H9 (cell line): ENCODE measurements around the gene RBM25. TPM values are rescaled to one million over a fixed set of nuclear protein-coding genes. Genes with fewer than 3 reads are reported as not detected.
"Not testable (repeated sequence)": the region's sequence is repeated elsewhere in the genome, so short reads cannot be mapped to it uniquely, and the experiment has no call there.

Source experiments
- DNase-seq: peaks from one replicate; pipeline ENCODE4 v3.0.0-alpha.2; 2017
- H2AFZ ChIP-seq: one replicate; pipeline ENCODE4 v1.6.1; 2013; ENCODE audit warnings: mild to moderate bottlenecking, low read length, control low read depth, moderate library complexity
- H2AK5ac ChIP-seq: 2 replicates; pipeline ENCODE4 v1.6.1; 2013; ENCODE audit warnings: low read length, control low read depth, mixed read lengths; ENCODE audit not compliant: insufficient read length
- H2BK120ac ChIP-seq: one replicate; pipeline ENCODE4 v1.6.1; 2013; ENCODE audit warnings: low read depth, mild to moderate bottlenecking, low read length, control low read depth, inconsistent platforms; ENCODE audit not compliant: poor library complexity, severe bottlenecking
- H2BK12ac ChIP-seq: 2 replicates; pipeline ENCODE4 v1.6.1; 2013; ENCODE audit warnings: low read length, control low read depth, mixed read lengths, low read depth; ENCODE audit not compliant: insufficient read length
- H2BK15ac ChIP-seq: 2 replicates; pipeline ENCODE4 v1.6.1; 2013; ENCODE audit warnings: low read depth, low read length, control low read depth
- H2BK20ac ChIP-seq: one replicate; pipeline ENCODE4 v1.6.1; 2013; ENCODE audit warnings: low read depth, mild to moderate bottlenecking, low read length, control low read depth, inconsistent platforms; ENCODE audit not compliant: poor library complexity, severe bottlenecking
- H2BK5ac ChIP-seq: 2 replicates; pipeline ENCODE4 v1.6.1; 2013; ENCODE audit warnings: low read length, control low read depth, mixed read lengths; ENCODE audit not compliant: insufficient read length
- H3K14ac ChIP-seq: 2 replicates; pipeline ENCODE4 v1.6.1; 2013; ENCODE audit warnings: low read length, control low read depth; ENCODE audit not compliant: insufficient read depth
- H3K18ac ChIP-seq: 2 replicates; pipeline ENCODE4 v1.6.1; 2013; ENCODE audit warnings: low read depth, mild to moderate bottlenecking, mixed read lengths, low read length, control low read depth; ENCODE audit not compliant: insufficient read length
- H3K23ac ChIP-seq: 2 replicates; pipeline ENCODE4 v1.6.1; 2013; ENCODE audit warnings: low read length, control low read depth, mixed read lengths, low read depth; ENCODE audit not compliant: insufficient read length
- H3K23me2 ChIP-seq: 2 replicates; pipeline ENCODE4 v1.6.1; 2013; ENCODE audit warnings: low read depth, mild to moderate bottlenecking, mixed read lengths, low read length, control low read depth; ENCODE audit not compliant: insufficient read length, poor library complexity, severe bottlenecking
- H3K27ac ChIP-seq: 2 replicates; pipeline ENCODE4 v1.5.1; 2013; ENCODE audit warnings: low read length, control low read depth, mixed read lengths, low read depth; ENCODE audit not compliant: insufficient read length
- H3K27me3 ChIP-seq: 2 replicates; pipeline ENCODE4 v1.6.1; 2013; ENCODE audit warnings: low read length, control low read depth, inconsistent platforms; ENCODE audit not compliant: insufficient read depth
- H3K4ac ChIP-seq: 2 replicates; pipeline ENCODE4 v1.6.1; 2013; ENCODE audit warnings: low read depth, mild to moderate bottlenecking, control low read depth, inconsistent platforms, low read length, moderate library complexity
- H3K4me1 ChIP-seq: 2 replicates; pipeline ENCODE4 v1.6.1; 2013; ENCODE audit warnings: low read length, control low read depth, inconsistent platforms; ENCODE audit not compliant: insufficient read depth
- H3K4me2 ChIP-seq: 2 replicates; pipeline ENCODE4 v1.6.1; 2013; ENCODE audit warnings: low read length, control low read depth, mixed read lengths; ENCODE audit not compliant: insufficient read length, insufficient read depth
- H3K56ac ChIP-seq: 2 replicates; pipeline ENCODE4 v1.6.1; 2013; ENCODE audit warnings: low read depth, mild to moderate bottlenecking, mixed read lengths, low read length, control low read depth; ENCODE audit not compliant: insufficient read length
- H3K79me1 ChIP-seq: 2 replicates; pipeline ENCODE4 v1.6.1; 2013; ENCODE audit warnings: low read depth, mild to moderate bottlenecking, moderate library complexity, low read length, control low read depth, inconsistent platforms; ENCODE audit not compliant: insufficient read depth, poor library complexity, severe bottlenecking
- H3K79me2 ChIP-seq: 2 replicates; pipeline ENCODE4 v1.6.1; 2013; ENCODE audit warnings: low read length, control low read depth, inconsistent platforms; ENCODE audit not compliant: insufficient read depth
- H3K9ac ChIP-seq: 2 replicates; pipeline ENCODE4 v1.6.1; 2013; ENCODE audit warnings: low read length, control low read depth, mixed read lengths; ENCODE audit not compliant: insufficient read length; ENCODE audit errors: extremely low read depth
- H3K9me3 ChIP-seq: one replicate; pipeline ENCODE4 v1.6.1; 2013; ENCODE audit warnings: low read depth, low read length, inconsistent platforms; ENCODE audit not compliant: control insufficient read depth
- H3T11ph ChIP-seq: one replicate; pipeline ENCODE4 v1.6.1; 2013; ENCODE audit warnings: mild to moderate bottlenecking, low read length, control low read depth, inconsistent platforms
- H4K20me1 ChIP-seq: one replicate; pipeline ENCODE4 v1.6.1; 2013; ENCODE audit not compliant: control insufficient read depth, insufficient read length, insufficient read depth
- H4K5ac ChIP-seq: 2 replicates; pipeline ENCODE4 v1.6.1; 2013; ENCODE audit warnings: low read depth, mild to moderate bottlenecking, mixed read lengths, low read length, control low read depth; ENCODE audit not compliant: insufficient read length
- H4K8ac ChIP-seq: replicated peaks from 2 replicates; pipeline ENCODE4 v1.6.1; 2013; ENCODE audit warnings: low read length, control low read depth, mixed read lengths, low read depth; ENCODE audit not compliant: insufficient read length
- H4K91ac ChIP-seq: 2 replicates; pipeline ENCODE4 v1.6.1; 2013; ENCODE audit warnings: low read depth, mild to moderate bottlenecking, moderate library complexity, mixed read lengths, low read length, control low read depth; ENCODE audit not compliant: insufficient read length
- H3K27ac Mint-ChIP-seq, 3 experiments: 2 replicates in 2 of 3; 3 replicates in 1 of 3; pipeline ENCODE4 v1.8.0; 2020 to 2021; ENCODE audit warnings: mixed read lengths in 3 of 3, mild to moderate bottlenecking in 1 of 3, moderate library complexity in 1 of 3
- H3K27me3 Mint-ChIP-seq: 2 replicates; pipeline ENCODE4 v1.8.0; 2021; ENCODE audit warnings: low read depth, mild to moderate bottlenecking, moderate library complexity, mixed read lengths
- H3K36me3 Mint-ChIP-seq, 3 experiments: 2 replicates in 2 of 3; 3 replicates in 1 of 3; pipeline ENCODE4 v1.8.0; 2020 to 2021; ENCODE audit warnings: low read depth in 3 of 3, mixed read lengths in 3 of 3; ENCODE audit not compliant: insufficient read depth in 1 of 3
- H3K4me1 Mint-ChIP-seq, 2 experiments: 2 replicates each; pipeline ENCODE4 v1.8.0; 2020; ENCODE audit warnings: mixed read lengths in 2 of 2
- H3K4me3 Mint-ChIP-seq, 2 experiments: 2 replicates in 1 of 2; 3 replicates in 1 of 2; pipeline ENCODE4 v1.8.0; 2020 to 2021; ENCODE audit warnings: mild to moderate bottlenecking in 2 of 2, mixed read lengths in 2 of 2, moderate library complexity in 1 of 2
- H3K9me3 Mint-ChIP-seq, 2 experiments: 2 replicates in 1 of 2; 3 replicates in 1 of 2; pipeline ENCODE4 v1.8.0; 2020; ENCODE audit warnings: mild to moderate bottlenecking in 2 of 2, mixed read lengths in 2 of 2, moderate library complexity in 1 of 2
- WGBS: extraction: QIAGEN DNeasy Blood & Tissue Kit; methylation state at CpG from one replicate; pipeline ENCODE4 v1.1.7; 2013; ENCODE audit warnings: missing lambda C conversion rate, low lambda C conversion rate, mixed read lengths; ENCODE audit not compliant: insufficient read length; ENCODE audit errors: extremely low coverage; 5-methylcytosine and 5-hydroxymethylcytosine counted together
- total RNA-seq: library from RNA; stranded (reverse); gene quantifications from 2 replicates; pipeline ENCODE4 v1.2.1, GENCODE V29; 2021
- TF ChIP-seq, protein P1 (sequence below): fragments of 200-600 bp; sonication (generic); conservative IDR thresholded peaks from 3 replicates; pipeline ENCODE4 v1.8.0; 2021; ENCODE audit warnings: antibody characterized with exemption, mild to moderate bottlenecking

RBM25 gene
- total RNA-seq, 1 experiment from 2014 or later: 138 TPM

DNA sequence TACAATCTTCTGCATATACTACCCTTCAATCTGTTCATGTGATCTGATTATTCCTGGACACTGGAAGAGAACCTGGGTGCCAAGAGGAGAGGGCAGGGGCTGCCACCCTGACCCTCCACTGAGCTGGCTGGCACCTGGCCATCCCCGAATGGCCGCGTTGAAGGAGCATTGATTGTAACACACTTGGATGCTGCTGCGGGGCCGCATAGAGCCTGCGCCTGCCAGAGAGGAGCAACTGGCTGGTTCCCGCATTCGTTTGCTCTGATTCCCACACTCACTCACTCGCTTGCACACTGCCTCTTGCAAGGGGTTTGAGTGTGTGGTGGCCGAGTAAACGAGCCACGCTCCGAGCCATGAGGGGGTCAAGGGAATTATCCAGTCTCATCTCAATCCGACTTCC is 110.4 kb downstream of the RBM25 start:
- H3K36me3 Mint-ChIP-seq: peaks cover 9 to 56% (median 49%) of the 10 kb centered on the region in 3 experiments; a peak in 6 of 7 replicates
- no peaks in the 10 kb centered on the region for H3K79me1 ChIP-seq
- no peak overlapping the region for H2BK20ac ChIP-seq
- H2AK5ac ChIP-seq: no peak overlapping the region
- peaks cover 21% of the 10 kb centered on the region in 2 experiments for H3K4me1 Mint-ChIP-seq
- WGBS: no CpG with 5 or more reads among the region's 14 CpGs
- no peaks in the 10 kb centered on the region for H3K79me2 ChIP-seq
- no peak overlapping the region for H3K4me3 Mint-ChIP-seq
- peak overlapping the region in 1 of 3 experiments; percentile 33; a peak in 1 of 7 replicates for H3K27ac Mint-ChIP-seq
- H3K23ac ChIP-seq: no peak overlapping the region
- H3K27ac ChIP-seq: no peak overlapping the region
- H3T11ph ChIP-seq: no peak overlapping the region
- no peak overlapping the region for H2BK15ac ChIP-seq
- H3K4me1 ChIP-seq: no peaks in the 10 kb centered on the region; the same call in 1 of the 2 replicates
- H3K27me3 Mint-ChIP-seq: no peaks in the 10 kb centered on the region
- H2BK5ac ChIP-seq: no peak overlapping the region
- H3K18ac ChIP-seq: no peak overlapping the region
- no peak overlapping the region for H4K91ac ChIP-seq
- no peak overlapping the region for H4K5ac ChIP-seq
- H3K4me2 ChIP-seq: no peak overlapping the region
- TF ChIP-seq, protein P1, sequence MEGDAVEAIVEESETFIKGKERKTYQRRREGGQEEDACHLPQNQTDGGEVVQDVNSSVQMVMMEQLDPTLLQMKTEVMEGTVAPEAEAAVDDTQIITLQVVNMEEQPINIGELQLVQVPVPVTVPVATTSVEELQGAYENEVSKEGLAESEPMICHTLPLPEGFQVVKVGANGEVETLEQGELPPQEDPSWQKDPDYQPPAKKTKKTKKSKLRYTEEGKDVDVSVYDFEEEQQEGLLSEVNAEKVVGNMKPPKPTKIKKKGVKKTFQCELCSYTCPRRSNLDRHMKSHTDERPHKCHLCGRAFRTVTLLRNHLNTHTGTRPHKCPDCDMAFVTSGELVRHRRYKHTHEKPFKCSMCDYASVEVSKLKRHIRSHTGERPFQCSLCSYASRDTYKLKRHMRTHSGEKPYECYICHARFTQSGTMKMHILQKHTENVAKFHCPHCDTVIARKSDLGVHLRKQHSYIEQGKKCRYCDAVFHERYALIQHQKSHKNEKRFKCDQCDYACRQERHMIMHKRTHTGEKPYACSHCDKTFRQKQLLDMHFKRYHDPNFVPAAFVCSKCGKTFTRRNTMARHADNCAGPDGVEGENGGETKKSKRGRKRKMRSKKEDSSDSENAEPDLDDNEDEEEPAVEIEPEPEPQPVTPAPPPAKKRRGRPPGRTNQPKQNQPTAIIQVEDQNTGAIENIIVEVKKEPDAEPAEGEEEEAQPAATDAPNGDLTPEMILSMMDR: no peak
- no peaks in the 10 kb centered on the region for H3K9me3 Mint-ChIP-seq
- H3K4ac ChIP-seq: no peak overlapping the region
- no peak for DNase-seq
- H3K23me2 ChIP-seq: no peaks in the 10 kb centered on the region
- no peak overlapping the region for H2AFZ ChIP-seq
- H3K14ac ChIP-seq: no peak overlapping the region
- no peak overlapping the region for H3K56ac ChIP-seq
- H3K27me3 ChIP-seq: no peaks in the 10 kb centered on the region
- H3K9ac ChIP-seq: no peak overlapping the region
- no peak overlapping the region for H2BK120ac ChIP-seq
- no peaks in the 10 kb centered on the region for H4K20me1 ChIP-seq
- no peak overlapping the region for H4K8ac ChIP-seq
- H3K9me3 ChIP-seq: no peaks in the 10 kb centered on the region
- H2BK12ac ChIP-seq: no peak overlapping the region

GRCh38 chr14:73169855-73170254 is 111.5 kb downstream of the RBM25 start:
- peak; percentile 44 for DNase-seq
- not testable (repeated sequence) for H2BK5ac ChIP-seq
- H3K4me1 Mint-ChIP-seq: peaks cover 21% of the 10 kb centered on the region in 2 experiments

More at GRCh38 chr14:73169855-73170254, 111.5 kb downstream of the RBM25 start:
- not testable (repeated sequence) for H2BK20ac ChIP-seq, H4K20me1 ChIP-seq, H3K27ac Mint-ChIP-seq, H3K4me1 ChIP-seq, H3K23me2 ChIP-seq, H3K4ac ChIP-seq, H3K4me2 ChIP-seq, H3K79me2 ChIP-seq, H4K5ac ChIP-seq, H3K14ac ChIP-seq, H4K8ac ChIP-seq, H3K23ac ChIP-seq, H2BK120ac ChIP-seq, H3K56ac ChIP-seq, H3K79me1 ChIP-seq, H4K91ac ChIP-seq, H2AFZ ChIP-seq, H3K9ac ChIP-seq, H2BK12ac ChIP-seq, H3K27me3 ChIP-seq, H3K27me3 Mint-ChIP-seq, H3K9me3 ChIP-seq, H3K9me3 Mint-ChIP-seq, H3T11ph ChIP-seq, H2BK15ac ChIP-seq, H3K27ac ChIP-seq, H2AK5ac ChIP-seq, H3K18ac ChIP-seq
- Mint-ChIP-seq H3K4me3 (peak overlapping the region in 1 of 2 experiments; percentile 8; a peak in 1 of 5 replicates), H3K36me3 (peaks cover 14 to 57% (median 52%) of the 10 kb centered on the region in 3 experiments; a peak in 6 of 7 replicates)
- WGBS: no CpG with 5 or more reads among the region's 6 CpGs
